Testis (tissue), 2 donors: ENCODE data around the gene ARID4B.

Experiments
- CTCF ChIP-seq, 3 experiments: fragments of 450-650 bp in 2 of 3; fragments of 200-600 bp in 1 of 3; sonication (generic) in 1 of 3; IDR thresholded peaks; one replicate each; pipeline ENCODE4 v1.5.1; 2016 to 2019; ENCODE audit warnings: antibody characterized with exemption in 3 of 3, mild to moderate bottlenecking in 2 of 3, moderate library complexity in 1 of 3
- POLR2A ChIP-seq: fragments of 450-650 bp; IDR thresholded peaks from one replicate; pipeline ENCODE4 v1.6.1; 2017; ENCODE audit warnings: antibody characterized with exemption, mild to moderate bottlenecking, moderate library complexity

- TF ChIP-seq CTCF (IDR thresholded peaks at IDR 0.05) = no peak
- no peak for TF ChIP-seq POLR2A
These were observed 146.3 kb downstream of the ARID4B start for GRCh38 chr1:235181561-235182245.
